Activated T-cell treated with anti-CD3 and anti-CD28 coated beads, Interleukin-2, amount 50 U/mL, for 1 hour (primary cell): ENCODE results near the gene MAPK8.
"Not testable (repeated sequence)": the region's sequence is repeated elsewhere in the genome, so short reads cannot be mapped to it uniquely, and the experiment has no call there.

Experiments used
- DNase-seq: peaks from one replicate; pipeline ENCODE4 v3.0.0-alpha.2; 2020

Gene MAPK8

GRCh38 chr10:48306265-48306869, at the start of gene MAPK8:
TSS of gene MAPK8 (plus strand) at chr10:48306677. CDS start at chr10:48401661, 94,984 bp downstream.
- peak; percentile 94 for DNase-seq

- DNase-seq = no peak
Measured at GRCh38 chr10:48257407-48257961, 49.0 kb upstream of the MAPK8 start.

GRCh38 chr10:48258105-48258504, 48.4 kb upstream of the MAPK8 start:
- no peak for DNase-seq

- no peak for DNase-seq
Measured at GRCh38 chr10:48266528-48266927, 39.9 kb upstream of the MAPK8 start.

- DNase-seq = no peak
Measured at GRCh38 chr10:48271047-48271730, 35.3 kb upstream of the MAPK8 start.

GRCh38 chr10:48272682-48273081, 33.8 kb upstream of the MAPK8 start:
- no peak for DNase-seq

GRCh38 chr10:48273741-48274140, 32.7 kb upstream of the MAPK8 start:
- no peak for DNase-seq

- DNase-seq = no peak
Measured at GRCh38 chr10:48274636-48275035, 31.8 kb upstream of the MAPK8 start, which contains the start of gene FRMPD2. TSS of gene FRMPD2 (minus strand) at chr10:48274696. CDS start at chr10:48274567, 129 bp downstream.

GRCh38 chr10:48277093-48277492, 29.4 kb upstream of the MAPK8 start:
- DNase-seq = no peak

- no peak for DNase-seq
Measured at GRCh38 chr10:48279081-48279751, 27.3 kb upstream of the MAPK8 start.

GRCh38 chr10:48281697-48282096, 24.8 kb upstream of the MAPK8 start:
- not testable (repeated sequence) for DNase-seq

GRCh38 chr10:48282829-48283228, 23.6 kb upstream of the MAPK8 start:
- DNase-seq = no peak

- DNase-seq = no peak
Measured at GRCh38 chr10:48284002-48284546, 22.4 kb upstream of the MAPK8 start.

GRCh38 chr10:48284811-48285210, 21.7 kb upstream of the MAPK8 start:
- no peak for DNase-seq

- no peak for DNase-seq
Measured at GRCh38 chr10:48285710-48286109, 20.8 kb upstream of the MAPK8 start.

- no peak for DNase-seq
Measured at GRCh38 chr10:48286356-48286755, 20.1 kb upstream of the MAPK8 start.

GRCh38 chr10:48287417-48288391, 18.8 kb upstream of the MAPK8 start:
- no peak for DNase-seq

GRCh38 chr10:48288661-48289060, 17.8 kb upstream of the MAPK8 start:
- DNase-seq = no peak

GRCh38 chr10:48289501-48290238, 16.8 kb upstream of the MAPK8 start:
- peak; percentile 51 for DNase-seq

GRCh38 chr10:48290286-48290685, 16.2 kb upstream of the MAPK8 start:
- DNase-seq = no peak

- no peak for DNase-seq
Measured at GRCh38 chr10:48291190-48291589, 15.3 kb upstream of the MAPK8 start.
